ENCODE measurements around the gene CDK6. TPM values are rescaled to one million over a fixed set of nuclear protein-coding genes. Genes with fewer than 3 reads are reported as not detected.

The CDK6 gene
- total RNA-seq, 4 donors from 2014 or later = 22.2 to 45.4 (median 36.4) TPM

DNA sequence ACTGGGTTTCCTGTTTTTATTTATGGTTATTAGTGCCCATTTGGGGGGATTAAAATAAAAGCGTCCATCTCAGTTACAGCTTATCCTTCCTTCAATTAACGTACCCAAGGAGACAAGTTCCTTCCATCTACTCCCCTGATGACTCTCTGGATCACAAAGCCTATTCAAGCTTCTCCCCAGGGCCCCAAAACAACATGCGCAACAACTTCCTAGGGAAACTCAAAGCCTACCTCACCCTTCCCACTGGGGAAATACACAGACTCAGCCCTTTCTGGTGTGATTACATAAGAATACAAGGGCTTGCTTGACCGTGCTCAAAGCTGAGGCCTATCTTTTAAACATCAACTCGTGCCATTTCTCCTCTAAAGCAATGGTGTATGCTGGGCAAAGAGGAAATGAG is 112.4 kb downstream of the CDK6 start:
- peak overlapping the region in 2 of 4 donors; percentile 13 for H3K27ac ChIP-seq (replicated peaks in 1 of 4)
- WGBS = 60% methylated on average over 5 of the region's 5 CpGs

GRCh38 chr7:92723205-92723604 is 113.2 kb downstream of the CDK6 start:
- WGBS = 64% methylated on average over 2 of the region's 2 CpGs
- Histone ChIP-seq H3K4me3 (no peak overlapping the region), H3K27me3 (no peaks in the 10 kb centered on the region), H3K27ac (replicated peaks in 1 of 4) (peak overlapping the region in 2 of 4 donors; percentile 6 to 23), H3K9me3 (no peaks in the 10 kb centered on the region), H3K36me3 (peaks cover 4 to 10% (median 5%) of the 10 kb centered on the region in 4 donors), H3K4me1 (peaks cover 18 to 34% (median 22%) of the 10 kb centered on the region in 4 donors)
- no peak for DNase-seq (ENCODE audit: extremely low spot score)
- intact Hi-C loops (cut with DNase I) = no loop called here
- TF ChIP-seq POLR2A (IDR thresholded peaks at IDR 0.05; ENCODE audit: low read depth) (no peak), EP300 (IDR thresholded peaks at IDR 0.05) (no peak), POLR2AphosphoS5 (IDR thresholded peaks at IDR 0.05) (no peak)
- TF ChIP-seq, protein P1, sequence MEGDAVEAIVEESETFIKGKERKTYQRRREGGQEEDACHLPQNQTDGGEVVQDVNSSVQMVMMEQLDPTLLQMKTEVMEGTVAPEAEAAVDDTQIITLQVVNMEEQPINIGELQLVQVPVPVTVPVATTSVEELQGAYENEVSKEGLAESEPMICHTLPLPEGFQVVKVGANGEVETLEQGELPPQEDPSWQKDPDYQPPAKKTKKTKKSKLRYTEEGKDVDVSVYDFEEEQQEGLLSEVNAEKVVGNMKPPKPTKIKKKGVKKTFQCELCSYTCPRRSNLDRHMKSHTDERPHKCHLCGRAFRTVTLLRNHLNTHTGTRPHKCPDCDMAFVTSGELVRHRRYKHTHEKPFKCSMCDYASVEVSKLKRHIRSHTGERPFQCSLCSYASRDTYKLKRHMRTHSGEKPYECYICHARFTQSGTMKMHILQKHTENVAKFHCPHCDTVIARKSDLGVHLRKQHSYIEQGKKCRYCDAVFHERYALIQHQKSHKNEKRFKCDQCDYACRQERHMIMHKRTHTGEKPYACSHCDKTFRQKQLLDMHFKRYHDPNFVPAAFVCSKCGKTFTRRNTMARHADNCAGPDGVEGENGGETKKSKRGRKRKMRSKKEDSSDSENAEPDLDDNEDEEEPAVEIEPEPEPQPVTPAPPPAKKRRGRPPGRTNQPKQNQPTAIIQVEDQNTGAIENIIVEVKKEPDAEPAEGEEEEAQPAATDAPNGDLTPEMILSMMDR (IDR thresholded peaks at IDR 0.05) = no peak

More for the DNA sequence above, 112.4 kb downstream of the CDK6 start:
- DNase-seq (ENCODE audit: extremely low spot score) = no peak
- H3K4me1 ChIP-seq = peaks cover 13 to 27% (median 17%) of the 10 kb centered on the region in 4 donors
- no peaks in the 10 kb centered on the region for H3K27me3 ChIP-seq
- peaks cover 4 to 10% (median 5%) of the 10 kb centered on the region in 4 donors for H3K36me3 ChIP-seq
- intact Hi-C loops (cut with DNase I) = no loop called here
- H3K9me3 ChIP-seq = no peaks in the 10 kb centered on the region
- no peak overlapping the region for H3K4me3 ChIP-seq
- TF ChIP-seq EP300 (IDR thresholded peaks at IDR 0.05) = no peak
- TF ChIP-seq, protein P1 (IDR thresholded peaks at IDR 0.05) = no peak
- no peak for TF ChIP-seq POLR2A (IDR thresholded peaks at IDR 0.05; ENCODE audit: low read depth)
- peak; percentile 33 to 42 for TF ChIP-seq POLR2AphosphoS5 (IDR thresholded peaks at IDR 0.05)

- peaks cover 4 to 10% (median 5%) of the 10 kb centered on the region in 4 donors for H3K36me3 ChIP-seq
- peak overlapping the region in 1 of 4 donors; percentile 6 for H3K27ac ChIP-seq (replicated peaks in 1 of 4)
- H3K9me3 ChIP-seq = no peaks in the 10 kb centered on the region
- H3K4me1 ChIP-seq = peaks cover 17 to 36% (median 21%) of the 10 kb centered on the region in 4 donors
- TF ChIP-seq EP300 (IDR thresholded peaks at IDR 0.05) = no peak
- TF ChIP-seq POLR2A (IDR thresholded peaks at IDR 0.05; ENCODE audit: low read depth) = no peak
- TF ChIP-seq, protein P1 (IDR thresholded peaks at IDR 0.05) = no peak
- no peak for TF ChIP-seq POLR2AphosphoS5 (IDR thresholded peaks at IDR 0.05)
- intact Hi-C loops (cut with DNase I) = no loop called here
- DNase-seq (ENCODE audit: extremely low spot score) = no peak
- no peaks in the 10 kb centered on the region for H3K27me3 ChIP-seq
- WGBS = 80% methylated on average over 1 of the region's 1 CpG
- no peak overlapping the region for H3K4me3 ChIP-seq
Measured at GRCh38 chr7:92722541-92722940, 113.8 kb downstream of the CDK6 start.

GRCh38 chr7:92720604-92721350 is 115.6 kb downstream of the CDK6 start:
- DNase-seq (ENCODE audit: extremely low spot score) = no peak
- peaks cover 4 to 10% (median 5%) of the 10 kb centered on the region in 4 donors for H3K36me3 ChIP-seq
- H3K4me3 ChIP-seq = no peak overlapping the region
- intact Hi-C loops (cut with DNase I) = no loop called here
- 77% methylated on average over 4 of the region's 4 CpGs for WGBS
- TF ChIP-seq POLR2AphosphoS5 (IDR thresholded peaks at IDR 0.05) = no peak
- TF ChIP-seq, protein P1 (IDR thresholded peaks at IDR 0.05) = no peak
- TF ChIP-seq POLR2A (IDR thresholded peaks at IDR 0.05; ENCODE audit: low read depth) = no peak
- TF ChIP-seq EP300 (IDR thresholded peaks at IDR 0.05) = no peak
- no peak overlapping the region for H3K27ac ChIP-seq (replicated peaks in 1 of 4)
- no peaks in the 10 kb centered on the region for H3K27me3 ChIP-seq
- H3K9me3 ChIP-seq = no peaks in the 10 kb centered on the region
- H3K4me1 ChIP-seq = peaks cover 20 to 46% (median 30%) of the 10 kb centered on the region in 4 donors
